Iris pigment epithelial cell (primary cell): ENCODE results near the gene ATPAF1.
A peak's percentile ranks its signal among the peaks of the same experiment; 100 is the strongest.
"Not testable (repeated sequence)": the region's sequence is repeated elsewhere in the genome, so short reads cannot be mapped to it uniquely, and the experiment has no call there.

Source experiments
- DNase-seq: peaks from one replicate; pipeline ENCODE4 v3.0.0-alpha.2; 2011; ENCODE audit warnings: low read depth

The ATPAF1 gene

GRCh38 chr1:46681333-46682034 lies 13.3 kb upstream of the ATPAF1 start:
- no peak for DNase-seq

- DNase-seq, result no peak
These were observed 11.8 kb upstream of the ATPAF1 start for GRCh38 chr1:46679789-46680573.

GRCh38 chr1:46677339-46677738 lies 9.2 kb upstream of the ATPAF1 start:
- DNase-seq, result no peak

GRCh38 chr1:46676531-46676930 lies 8.4 kb upstream of the ATPAF1 start:
- DNase-seq, result no peak

GRCh38 chr1:46675549-46676314 lies 7.6 kb upstream of the ATPAF1 start:
- DNase-seq, result no peak

GRCh38 chr1:46673749-46674182 lies 5.6 kb upstream of the ATPAF1 start:
- DNase-seq, result peak; percentile 64

- DNase-seq, result no peak
These were observed 4.5 kb upstream of the ATPAF1 start for GRCh38 chr1:46672696-46673095.

GRCh38 chr1:46671554-46671953 lies 3.4 kb upstream of the ATPAF1 start, which contains the start of gene TEX38:
Gene TEX38, plus strand, starts transcription at chr1:46671854. Its CDS starts 81 bp downstream, at chr1:46671935.
- no peak for DNase-seq

GRCh38 chr1:46670134-46670533 lies 2.0 kb upstream of the ATPAF1 start:
- DNase-seq, result no peak

- DNase-seq, result no peak
These were observed 2.2 kb downstream of the ATPAF1 start for GRCh38 chr1:46665983-46666382.

- not testable (repeated sequence) for DNase-seq
These were observed 5.2 kb downstream of the ATPAF1 start for GRCh38 chr1:46662919-46663318.

- not testable (repeated sequence) for DNase-seq
These were observed 8.0 kb downstream of the ATPAF1 start for GRCh38 chr1:46660116-46660515.

GRCh38 chr1:46659307-46659870 lies 8.8 kb downstream of the ATPAF1 start:
- no peak for DNase-seq

- DNase-seq, result no peak
These were observed 10.4 kb downstream of the ATPAF1 start for GRCh38 chr1:46657775-46658174.

- no peak for DNase-seq
These were observed 11.5 kb downstream of the ATPAF1 start for GRCh38 chr1:46656643-46657042.

GRCh38 chr1:46655848-46656247 lies 12.3 kb downstream of the ATPAF1 start:
- DNase-seq, result no peak

- DNase-seq, result not testable (repeated sequence)
These were observed 13.5 kb downstream of the ATPAF1 start for GRCh38 chr1:46654698-46655097.

- DNase-seq, result no peak
These were observed 14.2 kb downstream of the ATPAF1 start for GRCh38 chr1:46654012-46654411.

- peak; percentile 24 for DNase-seq
These were observed 14.7 kb downstream of the ATPAF1 start for GRCh38 chr1:46653405-46653958.

GRCh38 chr1:46652321-46653100 lies 15.7 kb downstream of the ATPAF1 start:
- no peak for DNase-seq

GRCh38 chr1:46651152-46651551 lies 17.0 kb downstream of the ATPAF1 start:
- not testable (repeated sequence) for DNase-seq
